Left ventricle myocardium inferior (tissue), 1 donor: ENCODE measurements around the gene DLL1. TPM values are rescaled to one million over a fixed set of nuclear protein-coding genes. Genes with fewer than 3 reads are reported as not detected.
A peak's percentile ranks its signal among the peaks of the same experiment; 100 is the strongest.

Experiments used
- DNase-seq: peaks from one replicate; pipeline ENCODE4 v3.0.0-alpha.2; 2020
- H3K27ac ChIP-seq: fragments of 200-600 bp; replicated peaks from 2 replicates; pipeline ENCODE4 v1.8.0; 2021
- H3K27me3 ChIP-seq: fragments of 200-600 bp; 2 replicates; pipeline ENCODE4 v1.8.0; 2021; ENCODE audit warnings: low read depth
- H3K36me3 ChIP-seq: fragments of 200-600 bp; 2 replicates; pipeline ENCODE4 v1.8.0; 2021
- H3K4me1 ChIP-seq: fragments of 200-600 bp; 2 replicates; pipeline ENCODE4 v1.8.0; 2021
- H3K4me3 ChIP-seq: fragments of 200-600 bp; 2 replicates; pipeline ENCODE4 v1.8.0; 2021; ENCODE audit warnings: mild to moderate bottlenecking, moderate library complexity
- H3K9me3 ChIP-seq: fragments of 200-600 bp; replicated peaks from 2 replicates; pipeline ENCODE4 v1.8.0; 2021
- intact Hi-C: fragments of 100-400 bp; cut with micrococcal nuclease; formaldehyde crosslinking; loops from one replicate; pipeline ENCODE4 v1.11.0; 2022
- total RNA-seq: library from RNA; stranded (reverse); fragmentation: NEBNext Ultra II Directional; extraction: Animal tissue kit (Norgen Biotek cat#: 25700); gene quantifications from one replicate; pipeline ENCODE4 v1.2.1, GENCODE V29; 2021
- TF ChIP-seq, protein P1 (sequence below): fragments of 200-600 bp; IDR thresholded peaks from 2 replicates; pipeline ENCODE4 v1.8.0; 2021; ENCODE audit warnings: antibody characterized with exemption, mild to moderate bottlenecking, borderline replicate concordance
- donor health status: DM: no; HTN: yes; CAD: no; lungs with severe emphysema.

Gene DLL1
- total RNA-seq, 1 donor from 2014 or later: 11.7 TPM

DNA sequence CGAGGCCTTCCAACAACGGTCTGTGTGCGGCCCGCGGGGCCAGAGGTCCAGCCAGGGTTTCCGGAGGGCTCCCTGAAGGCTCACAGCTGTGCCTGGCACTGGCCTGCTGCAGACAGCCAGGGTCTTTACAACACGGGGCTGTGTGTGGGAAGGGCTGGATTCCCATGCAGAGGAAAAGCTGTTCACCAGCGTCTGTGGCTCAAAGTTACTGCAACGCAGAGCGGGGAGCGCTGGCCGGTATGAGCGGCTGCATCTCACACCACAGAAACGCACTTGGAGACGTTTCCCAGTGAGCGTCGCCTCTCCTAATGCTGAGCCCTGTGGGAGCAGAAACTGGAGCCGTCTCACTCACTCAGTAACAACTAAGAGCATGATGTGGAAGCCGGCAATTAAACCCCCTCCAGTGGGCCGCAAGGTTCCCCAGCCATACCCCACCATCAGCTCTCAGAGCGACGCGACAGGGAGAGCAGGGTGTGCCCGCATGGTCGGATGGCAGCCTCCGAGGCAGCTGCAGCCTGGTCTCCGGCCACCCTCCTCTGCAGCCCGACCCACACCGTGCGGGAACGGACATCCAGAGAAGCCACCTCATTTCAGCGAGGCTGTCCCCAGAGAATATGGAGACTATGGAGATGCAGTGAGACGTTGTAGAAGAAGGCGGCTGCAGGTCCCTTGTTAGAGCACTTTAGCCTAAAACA, 42.6 kb downstream of the DLL1 start:
- DNase-seq: no peak
- Histone ChIP-seq H3K27ac (no peak overlapping the region), H3K27me3 (peaks cover 41% of the 10 kb centered on the region), H3K9me3 (no peaks in the 10 kb centered on the region), H3K4me1 (peaks cover 30% of the 10 kb centered on the region), H3K36me3 (no peaks in the 10 kb centered on the region), H3K4me3 (peak overlapping the region; percentile 39)
- intact Hi-C loops: no loop called here
- TF ChIP-seq, protein P1, sequence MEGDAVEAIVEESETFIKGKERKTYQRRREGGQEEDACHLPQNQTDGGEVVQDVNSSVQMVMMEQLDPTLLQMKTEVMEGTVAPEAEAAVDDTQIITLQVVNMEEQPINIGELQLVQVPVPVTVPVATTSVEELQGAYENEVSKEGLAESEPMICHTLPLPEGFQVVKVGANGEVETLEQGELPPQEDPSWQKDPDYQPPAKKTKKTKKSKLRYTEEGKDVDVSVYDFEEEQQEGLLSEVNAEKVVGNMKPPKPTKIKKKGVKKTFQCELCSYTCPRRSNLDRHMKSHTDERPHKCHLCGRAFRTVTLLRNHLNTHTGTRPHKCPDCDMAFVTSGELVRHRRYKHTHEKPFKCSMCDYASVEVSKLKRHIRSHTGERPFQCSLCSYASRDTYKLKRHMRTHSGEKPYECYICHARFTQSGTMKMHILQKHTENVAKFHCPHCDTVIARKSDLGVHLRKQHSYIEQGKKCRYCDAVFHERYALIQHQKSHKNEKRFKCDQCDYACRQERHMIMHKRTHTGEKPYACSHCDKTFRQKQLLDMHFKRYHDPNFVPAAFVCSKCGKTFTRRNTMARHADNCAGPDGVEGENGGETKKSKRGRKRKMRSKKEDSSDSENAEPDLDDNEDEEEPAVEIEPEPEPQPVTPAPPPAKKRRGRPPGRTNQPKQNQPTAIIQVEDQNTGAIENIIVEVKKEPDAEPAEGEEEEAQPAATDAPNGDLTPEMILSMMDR: no peak

DNA sequence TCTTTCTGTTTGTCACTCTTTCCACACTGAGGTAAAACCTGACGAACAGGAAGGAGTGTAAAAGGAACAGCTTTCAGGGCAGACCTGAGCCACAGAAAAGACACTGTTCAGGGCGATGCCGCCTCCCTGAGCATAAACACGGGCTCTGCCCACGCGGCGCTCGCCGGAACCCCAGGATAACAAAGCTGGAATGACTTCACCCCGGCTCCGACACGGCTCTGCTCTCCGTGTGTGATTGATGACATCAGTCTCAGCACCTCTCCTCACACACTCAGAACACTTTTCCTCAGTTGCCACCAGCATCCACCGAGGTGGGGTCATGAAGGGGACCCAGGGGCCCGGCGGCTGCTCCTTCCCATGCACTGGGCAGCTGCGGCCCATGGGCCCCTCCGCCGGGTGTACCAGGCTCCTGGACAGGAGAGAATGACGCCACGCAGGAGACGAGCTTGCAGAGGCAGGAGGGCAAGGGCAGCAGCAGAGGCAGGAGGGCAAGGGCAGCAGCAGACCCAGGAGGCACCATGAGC, 43.6 kb downstream of the DLL1 start:
- Histone ChIP-seq H3K36me3 (no peaks in the 10 kb centered on the region), H3K27me3 (peaks cover 37% of the 10 kb centered on the region), H3K9me3 (no peaks in the 10 kb centered on the region), H3K27ac (no peak overlapping the region), H3K4me3 (peak overlapping the region; percentile 35), H3K4me1 (peaks cover 30% of the 10 kb centered on the region)
- no peak for DNase-seq
- TF ChIP-seq, protein P1: peak; percentile 15
- intact Hi-C loops: no loop called here

DNA sequence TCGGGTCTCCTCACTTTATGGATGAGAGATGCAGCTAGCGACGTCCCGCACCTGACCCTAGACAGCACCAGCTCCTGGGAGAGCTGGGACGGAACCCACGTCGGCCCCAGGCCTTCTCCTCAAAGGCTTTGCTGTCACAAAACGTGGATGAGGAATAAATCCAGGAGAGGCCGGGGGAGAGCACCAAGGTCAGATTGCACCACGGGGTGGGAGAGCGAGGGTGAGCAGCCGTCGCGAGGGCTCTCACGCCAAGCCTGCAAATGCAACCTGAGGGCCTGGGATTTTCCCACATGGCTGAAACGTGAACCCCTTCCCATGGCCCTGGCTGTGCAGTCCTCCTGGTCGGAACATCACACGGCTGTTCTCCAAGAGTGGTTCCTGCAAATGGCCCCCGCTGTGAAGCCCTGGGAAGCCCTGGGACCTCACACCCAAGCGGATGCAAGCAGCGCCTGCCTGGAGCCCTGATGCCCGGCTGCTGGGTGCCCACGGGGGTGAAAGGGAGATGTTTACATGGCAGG, 45.3 kb downstream of the DLL1 start:
- DNase-seq: no peak
- intact Hi-C loops: no loop called here
- no peak overlapping the region for H3K4me3 ChIP-seq
- no peaks in the 10 kb centered on the region for H3K36me3 ChIP-seq
- H3K4me1 ChIP-seq: peaks cover 30% of the 10 kb centered on the region
- H3K27ac ChIP-seq: no peak overlapping the region
- TF ChIP-seq, protein P1: no peak
- no peaks in the 10 kb centered on the region for H3K9me3 ChIP-seq
- peaks cover 37% of the 10 kb centered on the region for H3K27me3 ChIP-seq

DNA sequence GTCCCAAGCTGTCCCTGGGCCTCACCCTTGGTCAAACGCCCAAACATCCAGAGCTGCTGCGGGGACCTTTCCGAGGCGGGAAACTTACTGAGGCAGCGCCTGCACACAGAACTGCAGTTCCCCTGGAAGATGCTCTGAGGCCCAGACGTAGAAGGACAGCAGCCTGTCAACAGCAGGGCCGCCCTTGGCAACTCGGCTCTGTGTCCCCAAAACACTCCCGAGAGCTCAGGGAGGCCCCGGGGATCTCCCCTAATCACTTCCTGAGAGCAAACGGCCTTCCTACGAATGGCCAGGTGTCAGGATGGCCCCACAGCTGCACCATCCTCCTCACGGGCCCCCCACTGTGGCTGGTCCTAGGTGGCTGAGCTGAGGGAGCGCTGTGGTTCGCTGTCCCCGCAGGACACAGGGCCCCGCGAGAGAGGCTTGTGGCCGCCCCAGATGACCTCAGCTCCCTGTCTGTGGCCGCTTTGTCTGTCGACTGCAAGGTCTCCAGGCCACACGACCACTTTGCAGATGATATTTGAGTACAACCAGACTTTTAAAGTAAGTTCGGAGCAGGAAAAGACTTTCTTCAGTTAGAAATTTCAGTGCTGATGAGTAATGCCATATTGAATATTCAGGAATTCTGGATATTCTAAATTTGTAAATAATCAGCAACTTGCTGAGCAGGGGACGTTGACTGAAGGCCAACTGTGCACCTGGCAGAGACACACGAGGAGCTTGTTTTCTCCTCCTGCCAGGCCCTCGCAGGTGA, 46.0 kb downstream of the DLL1 start:
- TF ChIP-seq, protein P1: no peak
- Histone ChIP-seq H3K4me1 (peaks cover 30% of the 10 kb centered on the region), H3K4me3 (no peak overlapping the region), H3K27ac (no peak overlapping the region), H3K27me3 (peaks cover 36% of the 10 kb centered on the region), H3K9me3 (no peaks in the 10 kb centered on the region), H3K36me3 (no peaks in the 10 kb centered on the region)
- intact Hi-C loops: no loop called here
- no peak for DNase-seq

DNA sequence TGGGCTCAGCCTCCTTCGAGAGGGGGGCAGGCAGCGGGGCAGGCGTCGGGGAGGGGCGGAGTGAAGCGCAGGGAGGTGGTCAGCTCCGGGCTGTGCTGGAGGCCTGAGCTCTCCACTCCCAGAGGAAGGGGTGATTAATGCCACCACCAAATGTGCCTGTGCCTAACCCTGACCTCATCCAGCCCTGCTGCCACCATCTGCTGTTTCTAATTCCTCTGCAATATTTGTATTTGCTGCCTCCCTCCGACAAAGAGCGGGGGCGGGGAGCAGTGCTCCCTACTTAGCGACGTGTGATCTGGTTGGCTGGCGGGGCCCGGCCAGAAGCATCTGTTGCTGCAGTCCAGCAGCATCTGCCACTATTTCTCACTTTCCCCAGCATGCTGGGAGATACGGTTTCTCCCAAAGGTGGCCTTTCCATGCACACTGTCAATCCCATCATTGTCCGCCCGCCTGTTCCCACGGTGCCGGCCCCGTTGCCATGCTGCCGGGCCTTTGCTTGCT, 47.0 kb downstream of the DLL1 start:
- peak; percentile 18 for DNase-seq
- no peak overlapping the region for H3K27ac ChIP-seq
- H3K4me1 ChIP-seq: peaks cover 26% of the 10 kb centered on the region
- H3K9me3 ChIP-seq: no peaks in the 10 kb centered on the region
- no peak overlapping the region for H3K4me3 ChIP-seq
- H3K27me3 ChIP-seq: peaks cover 29% of the 10 kb centered on the region
- intact Hi-C loops: no loop called here
- TF ChIP-seq, protein P1: no peak
- no peaks in the 10 kb centered on the region for H3K36me3 ChIP-seq
